H1 (cell line): ENCODE results near the gene PDGFA. TPM values are rescaled to one million over a fixed set of nuclear protein-coding genes. Genes with fewer than 3 reads are reported as not detected.

ENCODE experiments used
- NANOG ChIP-seq: IDR thresholded peaks from 2 replicates; pipeline ENCODE4 v1.6.1; 2011; ENCODE audit warnings: low read length, low read depth, mild to moderate bottlenecking, inconsistent platforms; ENCODE audit not compliant: insufficient read depth, poor library complexity, severe bottlenecking
- polyA plus RNA-seq, 7 experiments: library from polyadenylated mRNA; depleted of rRNA in 3 of 7; stranded (reverse) in 5 of 7; unstranded in 2 of 7; fragments of >200 nt in 5 of 7; fragments of 200-250 nt in 2 of 7; gene quantifications; 1 replicate in 5 of 7; 2 replicates in 1 of 7; 4 replicates in 1 of 7; pipeline versions ENCODE4 v1.2.1 to v1.2.3, GENCODE V29; 2011 to 2013; ENCODE audit warnings: missing spikeins in 2 of 7, mixed read lengths in 2 of 7
- total RNA-seq: library from RNA; stranded (reverse); fragmentation: NEBNext Ultra II Directional; extraction: Animal tissue kit (Norgen Biotek cat#: 25700); gene quantifications from 2 replicates; pipeline ENCODE4 v1.2.1, GENCODE V29; 2021

PDGFA gene
- total and polyA plus RNA-seq, 2 of the 8 experiments (the other 6 are each of a cell fraction or from before 2014, with no cell fraction given), result 21.1 to 43.0 TPM

DNA sequence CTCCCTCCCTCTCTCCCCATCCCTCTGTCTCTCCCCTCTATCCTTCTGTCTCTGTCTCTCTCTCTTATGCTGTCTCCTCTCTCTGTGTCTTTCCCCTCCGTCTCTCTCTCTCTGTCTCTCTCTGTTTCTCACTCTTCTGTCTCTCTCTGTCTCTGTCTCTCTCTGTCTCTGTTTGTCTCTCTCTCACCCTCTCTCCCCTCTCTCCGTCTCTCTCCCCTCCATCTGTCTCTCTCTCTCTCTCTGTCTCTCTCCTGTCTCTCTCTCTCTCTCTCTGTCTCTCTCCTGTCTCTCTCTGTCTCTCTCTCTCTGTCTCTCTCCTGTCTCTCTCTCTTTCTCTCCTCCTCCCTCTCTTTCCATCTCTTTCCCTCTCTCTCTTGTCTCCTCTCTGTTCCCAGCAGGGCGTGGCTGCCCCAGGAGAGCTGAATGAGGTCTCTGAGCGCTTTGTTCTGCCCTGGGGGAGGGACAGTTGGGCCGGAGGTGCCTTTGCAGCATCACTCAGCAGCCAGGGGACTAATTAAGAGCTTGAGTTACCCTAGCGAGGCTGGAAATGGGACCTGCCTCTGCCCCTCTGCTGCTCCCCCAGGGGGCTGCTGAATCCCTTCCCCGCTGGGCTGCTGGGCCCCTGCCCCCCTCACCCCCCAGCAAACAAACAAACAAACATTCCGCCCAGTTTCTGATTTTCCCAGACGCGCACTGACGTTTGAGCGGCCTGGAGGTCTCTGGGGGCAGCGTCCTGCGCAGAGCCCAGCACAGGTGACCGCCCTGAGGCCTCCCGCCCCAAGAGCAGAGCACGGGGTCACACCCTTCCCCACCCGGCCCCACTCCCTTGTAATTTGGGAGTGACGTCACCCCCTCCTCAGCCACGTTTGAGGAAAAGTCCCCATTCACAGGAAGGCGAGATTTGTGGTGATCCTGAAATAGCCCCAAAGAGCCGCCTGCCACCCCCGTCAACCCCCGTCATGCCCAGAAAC lies 68.1 kb downstream of the PDGFA start (continued):
- no peak for TF ChIP-seq NANOG
